ENCODE data around the gene TLR6.

Gene TLR6

DNA sequence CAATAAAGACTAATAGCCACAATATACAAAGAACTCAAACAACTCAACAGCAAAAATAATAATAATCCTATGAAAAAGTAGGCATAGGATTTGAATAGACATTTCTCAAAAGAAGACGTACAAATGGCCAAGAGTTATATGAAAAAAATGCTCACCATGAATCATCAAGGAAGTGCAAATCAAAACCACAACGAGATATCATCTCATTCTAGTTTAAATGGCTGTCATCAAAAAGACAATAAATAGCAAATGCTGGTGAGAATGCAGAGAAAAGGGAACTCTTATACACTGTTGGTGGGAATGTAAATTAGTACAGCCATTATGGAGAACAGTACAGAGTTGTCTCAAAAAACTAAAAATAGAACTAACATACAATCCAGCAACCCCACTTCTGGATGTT, 18.8 kb downstream of the TLR6 start:
- no peak overlapping the region for H3K27ac ChIP-seq
- TF ChIP-seq, protein P1, sequence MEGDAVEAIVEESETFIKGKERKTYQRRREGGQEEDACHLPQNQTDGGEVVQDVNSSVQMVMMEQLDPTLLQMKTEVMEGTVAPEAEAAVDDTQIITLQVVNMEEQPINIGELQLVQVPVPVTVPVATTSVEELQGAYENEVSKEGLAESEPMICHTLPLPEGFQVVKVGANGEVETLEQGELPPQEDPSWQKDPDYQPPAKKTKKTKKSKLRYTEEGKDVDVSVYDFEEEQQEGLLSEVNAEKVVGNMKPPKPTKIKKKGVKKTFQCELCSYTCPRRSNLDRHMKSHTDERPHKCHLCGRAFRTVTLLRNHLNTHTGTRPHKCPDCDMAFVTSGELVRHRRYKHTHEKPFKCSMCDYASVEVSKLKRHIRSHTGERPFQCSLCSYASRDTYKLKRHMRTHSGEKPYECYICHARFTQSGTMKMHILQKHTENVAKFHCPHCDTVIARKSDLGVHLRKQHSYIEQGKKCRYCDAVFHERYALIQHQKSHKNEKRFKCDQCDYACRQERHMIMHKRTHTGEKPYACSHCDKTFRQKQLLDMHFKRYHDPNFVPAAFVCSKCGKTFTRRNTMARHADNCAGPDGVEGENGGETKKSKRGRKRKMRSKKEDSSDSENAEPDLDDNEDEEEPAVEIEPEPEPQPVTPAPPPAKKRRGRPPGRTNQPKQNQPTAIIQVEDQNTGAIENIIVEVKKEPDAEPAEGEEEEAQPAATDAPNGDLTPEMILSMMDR (conservative IDR thresholded peaks at IDR 0.05): no peak
- TF ChIP-seq ZFX (IDR thresholded peaks at IDR 0.05): no peak

DNA sequence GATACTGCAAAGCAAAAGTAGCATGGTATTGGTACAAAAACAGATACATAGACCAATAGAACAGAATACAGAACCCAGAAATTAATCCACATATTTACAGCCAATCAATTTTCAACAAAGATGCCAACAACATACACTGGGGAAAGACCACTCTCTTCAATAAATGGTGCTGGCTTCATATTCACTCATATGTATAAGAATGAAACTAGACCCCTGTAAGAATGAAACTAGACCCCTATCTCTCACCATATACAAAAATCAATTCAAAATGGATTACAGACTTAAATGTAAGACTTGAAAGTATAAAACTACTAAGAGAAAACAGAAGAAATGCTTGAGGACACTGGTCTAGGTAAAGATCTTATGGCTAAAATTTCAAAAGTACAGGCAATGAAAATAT, 19.3 kb downstream of the TLR6 start:
- no peak for TF ChIP-seq ZFX (IDR thresholded peaks at IDR 0.05)
- TF ChIP-seq, protein P1 (conservative IDR thresholded peaks at IDR 0.05): no peak
- no peak overlapping the region for H3K27ac ChIP-seq

DNA sequence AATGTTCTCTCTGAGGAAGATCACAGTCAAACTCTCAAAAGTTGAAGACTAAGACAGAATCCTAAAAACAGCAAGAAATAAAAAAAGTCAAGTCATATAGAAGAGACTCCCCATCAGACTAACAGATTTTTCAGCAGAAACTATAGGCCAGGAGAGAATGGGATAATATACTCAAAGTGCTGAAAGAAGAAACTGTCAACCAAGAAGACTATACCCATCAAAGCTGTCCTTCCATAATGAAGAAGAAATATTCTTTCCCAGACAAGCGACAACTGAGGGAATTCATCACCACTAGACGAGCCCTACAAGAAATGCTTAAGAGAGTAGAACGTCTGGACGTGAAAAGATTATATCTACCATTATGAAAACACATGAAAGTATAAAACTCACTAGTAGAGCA, 22.0 kb downstream of the TLR6 start:
- no peak overlapping the region for H3K27ac ChIP-seq
- no peak for TF ChIP-seq ZFX (IDR thresholded peaks at IDR 0.05)
- TF ChIP-seq, protein P1 (conservative IDR thresholded peaks at IDR 0.05): no peak

DNA sequence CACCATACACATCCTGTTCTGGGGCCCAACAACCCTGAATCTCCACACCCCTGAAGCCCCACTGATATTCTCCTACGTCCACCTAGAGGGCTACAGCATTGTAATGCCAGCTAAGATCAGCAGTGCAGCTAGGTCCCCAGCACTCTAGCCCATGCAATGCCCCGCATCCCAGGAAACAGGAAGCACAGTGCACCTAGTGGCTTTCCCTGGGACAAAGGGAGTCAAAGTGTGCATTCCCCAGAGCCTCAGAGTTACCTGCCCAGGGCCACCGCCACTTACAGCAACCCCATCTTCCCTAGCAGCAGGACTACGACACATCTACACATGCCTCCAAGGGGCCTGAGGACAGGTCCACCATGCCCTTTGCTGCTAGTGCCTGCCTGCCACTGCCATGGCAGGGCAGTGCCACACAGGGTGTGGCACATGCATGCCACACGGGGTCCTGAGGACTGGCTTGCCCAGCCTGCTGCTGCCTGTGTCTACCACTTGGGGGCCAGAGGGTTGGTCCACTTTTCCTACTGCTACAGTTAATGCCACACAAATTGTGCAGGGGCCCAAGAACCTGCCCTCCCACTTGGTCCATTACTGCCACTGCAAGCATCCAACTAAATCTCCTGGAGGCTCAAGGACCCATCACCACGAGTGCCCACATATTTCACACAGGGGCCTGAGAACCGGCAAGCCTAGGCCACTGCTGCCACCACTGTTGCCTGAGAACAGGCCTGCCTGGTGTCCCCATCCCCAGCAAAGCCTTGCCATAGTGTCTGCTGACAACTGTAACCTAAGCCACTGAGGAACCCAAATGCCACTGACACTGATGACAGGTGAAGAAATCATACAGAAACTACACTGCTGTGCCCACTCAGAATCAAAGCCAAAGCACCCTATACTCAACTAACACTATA, 23.7 kb downstream of the TLR6 start:
- no peak overlapping the region for H3K27ac ChIP-seq
- TF ChIP-seq, protein P1 (conservative IDR thresholded peaks at IDR 0.05): no peak; the same call in 1 of the 2 replicates
- no peak for TF ChIP-seq ZFX (IDR thresholded peaks at IDR 0.05)

DNA sequence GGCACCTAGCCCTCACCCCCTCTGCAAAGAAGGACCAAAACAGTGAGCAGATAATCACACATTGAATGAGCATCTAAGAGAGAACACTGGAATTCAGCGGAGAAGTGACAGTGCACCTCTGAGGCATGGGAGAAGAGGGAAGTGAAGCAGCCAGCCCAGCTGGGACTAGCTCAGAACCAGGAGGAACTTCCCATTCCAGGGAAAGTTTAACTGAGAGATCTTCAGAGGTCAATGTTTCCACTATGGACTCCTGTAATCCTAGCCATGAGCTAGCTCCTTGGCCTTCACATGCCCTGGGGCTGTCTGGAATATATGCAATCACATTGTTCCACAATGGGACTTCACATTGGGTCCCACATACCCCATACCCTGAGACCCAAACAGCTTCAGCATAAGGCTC, 24.4 kb downstream of the TLR6 start:
- no peak overlapping the region for H3K27ac ChIP-seq
- no peak for TF ChIP-seq ZFX (IDR thresholded peaks at IDR 0.05)
- TF ChIP-seq, protein P1 (conservative IDR thresholded peaks at IDR 0.05): no peak

DNA sequence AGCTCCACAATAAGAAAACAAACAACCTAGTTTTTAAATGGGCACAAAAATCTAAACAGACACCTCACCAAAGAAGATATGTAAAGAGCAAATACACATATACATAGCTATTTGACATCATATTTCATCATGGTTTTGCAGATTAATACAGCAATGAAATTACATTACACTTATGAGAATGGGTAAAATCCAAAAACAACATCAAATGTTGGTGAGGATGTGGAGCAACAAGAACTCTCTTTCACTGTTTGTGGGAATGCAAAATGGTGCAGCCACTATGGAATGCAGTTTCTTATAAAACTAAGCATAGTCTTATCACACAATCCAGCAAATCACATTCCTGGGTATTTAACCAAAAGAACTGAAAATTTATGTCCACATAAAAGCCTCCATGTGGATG, 25.0 kb downstream of the TLR6 start:
- TF ChIP-seq ZFX (IDR thresholded peaks at IDR 0.05): no peak
- TF ChIP-seq, protein P1 (conservative IDR thresholded peaks at IDR 0.05): no peak
- H3K27ac ChIP-seq: no peak overlapping the region

DNA sequence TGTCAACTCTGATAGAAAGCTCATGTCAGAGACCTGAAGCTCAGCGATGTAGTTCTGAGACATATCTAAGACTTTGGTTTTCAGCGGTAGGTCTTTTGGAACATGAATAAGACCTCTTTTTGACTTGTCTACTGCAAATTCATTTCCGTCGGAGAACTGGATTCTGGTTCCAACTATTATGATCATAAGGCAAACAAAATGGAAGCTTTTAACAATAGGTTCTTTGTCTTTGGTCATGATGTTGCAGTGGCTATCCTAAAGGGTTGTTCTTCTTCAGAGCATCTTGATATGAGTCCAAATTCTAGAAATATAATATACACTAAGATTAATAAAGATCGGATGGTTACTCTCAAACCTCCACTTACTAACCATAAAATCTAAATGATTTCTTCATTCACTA, 27.4 kb downstream of the TLR6 start:
- no peak overlapping the region for H3K27ac ChIP-seq
- no peak for TF ChIP-seq ZFX (IDR thresholded peaks at IDR 0.05)
- TF ChIP-seq, protein P1 (conservative IDR thresholded peaks at IDR 0.05): no peak

Data from C4-2B (cell line).